Osteoblast (primary cell): Measurements from ENCODE around the gene RASGEF1B. TPM values are rescaled to one million over a fixed set of nuclear protein-coding genes. Genes with fewer than 3 reads are reported as not detected.

Experiments
- DNase-seq: peaks from one replicate; pipeline ENCODE4 v3.0.0; 2011; ENCODE audit warnings: low spot score, mixed read lengths; ENCODE audit not compliant: insufficient read length; ENCODE audit errors: missing footprints
- H2AFZ ChIP-seq: 2 replicates; pipeline ENCODE4 v1.6.0; 2011; ENCODE audit warnings: mild to moderate bottlenecking, low read length
- H3K27ac ChIP-seq: 2 replicates; pipeline ENCODE4 v1.5.1; 2011; ENCODE audit warnings: mild to moderate bottlenecking, low read depth, low read length, moderate library complexity
- H3K27me3 ChIP-seq: 2 replicates; pipeline ENCODE4 v1.6.0; 2012; ENCODE audit warnings: mild to moderate bottlenecking, control low read depth, inconsistent platforms, low read length, moderate library complexity; ENCODE audit not compliant: insufficient read depth
- H3K36me3 ChIP-seq: 2 replicates; pipeline ENCODE4 v1.5.1; 2011; ENCODE audit warnings: mild to moderate bottlenecking, low read length, control low read depth, moderate library complexity; ENCODE audit not compliant: insufficient read depth
- H3K4me1 ChIP-seq: 2 replicates; pipeline ENCODE4 v1.5.1; 2011; ENCODE audit warnings: mild to moderate bottlenecking, low read length, control low read depth, moderate library complexity; ENCODE audit not compliant: insufficient read depth
- H3K4me2 ChIP-seq: 2 replicates; pipeline ENCODE4 v1.6.0; 2011; ENCODE audit warnings: mild to moderate bottlenecking, low read length; ENCODE audit not compliant: insufficient read depth
- H3K4me3 ChIP-seq: fragments of 200-600 bp; sonication (generic); 3 replicates; pipeline ENCODE4 v1.5.1; 2012; ENCODE audit warnings: mild to moderate bottlenecking, low read length, inconsistent platforms; ENCODE audit not compliant: insufficient read depth
- H3K79me2 ChIP-seq: 2 replicates; pipeline ENCODE4 v1.6.0; 2012; ENCODE audit warnings: mild to moderate bottlenecking, low read length, control low read depth, inconsistent platforms; ENCODE audit not compliant: insufficient read depth
- H3K9me3 ChIP-seq: 2 replicates; pipeline ENCODE4 v1.5.1; 2011; ENCODE audit warnings: low read depth, low read length, control low read depth
- H4K20me1 ChIP-seq: 2 replicates; pipeline ENCODE4 v1.6.0; 2012; ENCODE audit warnings: mild to moderate bottlenecking, low read length, control low read depth; ENCODE audit not compliant: insufficient read depth
- CTCF ChIP-seq: IDR thresholded peaks from 2 replicates; pipeline ENCODE4 v1.5.1; 2011; ENCODE audit warnings: mild to moderate bottlenecking, low read depth, low read length, moderate library complexity; ENCODE audit errors: extremely low read depth
- total RNA-seq: library from RNA; depleted of rRNA; stranded (reverse); fragments of >200 nt; gene quantifications from 2 replicates; pipeline ENCODE4 v1.2.3, GENCODE V29; 2012

Gene RASGEF1B
- total RNA-seq, 1 donor: 5.8 TPM

GRCh38 chr4:81503586-81503985, 31.9 kb upstream of the RASGEF1B start:
- no peak for DNase-seq
- no peak for TF ChIP-seq CTCF
- no peaks in the 10 kb centered on the region for H3K4me1 ChIP-seq

GRCh38 chr4:81502564-81502963, 30.9 kb upstream of the RASGEF1B start:
- no peaks in the 10 kb centered on the region for H3K9me3 ChIP-seq
- TF ChIP-seq CTCF: no peak
- no peak for DNase-seq
- H3K4me1 ChIP-seq: no peaks in the 10 kb centered on the region
- no peaks in the 10 kb centered on the region for H3K27me3 ChIP-seq
- H3K36me3 ChIP-seq: no peaks in the 10 kb centered on the region
- no peaks in the 10 kb centered on the region for H4K20me1 ChIP-seq
- no peak overlapping the region for H3K27ac ChIP-seq
- no peaks in the 10 kb centered on the region for H3K79me2 ChIP-seq
- H2AFZ ChIP-seq: no peak overlapping the region
- no peak overlapping the region for H3K4me2 ChIP-seq
- H3K4me3 ChIP-seq: no peak overlapping the region

More at GRCh38 chr4:81503586-81503985, 31.9 kb upstream of the RASGEF1B start:
- H3K79me2 ChIP-seq: no peaks in the 10 kb centered on the region
- no peaks in the 10 kb centered on the region for H4K20me1 ChIP-seq
- no peaks in the 10 kb centered on the region for H3K9me3 ChIP-seq
- H3K4me2 ChIP-seq: no peak overlapping the region
- H3K36me3 ChIP-seq: no peaks in the 10 kb centered on the region
- H3K4me3 ChIP-seq: no peak overlapping the region
- no peak overlapping the region for H2AFZ ChIP-seq
- H3K27me3 ChIP-seq: no peaks in the 10 kb centered on the region
- no peak overlapping the region for H3K27ac ChIP-seq

GRCh38 chr4:81499840-81500239, 28.1 kb upstream of the RASGEF1B start:
- no peak for TF ChIP-seq CTCF
- no peak overlapping the region for H3K27ac ChIP-seq

GRCh38 chr4:81498551-81499099, 26.9 kb upstream of the RASGEF1B start:
- no peaks in the 10 kb centered on the region for H3K36me3 ChIP-seq
- no peak for DNase-seq
- no peak for TF ChIP-seq CTCF
- H3K79me2 ChIP-seq: no peaks in the 10 kb centered on the region
- no peaks in the 10 kb centered on the region for H3K4me1 ChIP-seq
- no peak overlapping the region for H3K27ac ChIP-seq
- no peak overlapping the region for H3K4me2 ChIP-seq
- no peaks in the 10 kb centered on the region for H3K9me3 ChIP-seq
- H3K4me3 ChIP-seq: no peak overlapping the region
- no peaks in the 10 kb centered on the region for H3K27me3 ChIP-seq
- H2AFZ ChIP-seq: no peak overlapping the region
- no peaks in the 10 kb centered on the region for H4K20me1 ChIP-seq

More at GRCh38 chr4:81499840-81500239, 28.1 kb upstream of the RASGEF1B start:
- H3K36me3 ChIP-seq: no peaks in the 10 kb centered on the region
- no peak overlapping the region for H3K4me2 ChIP-seq
- no peaks in the 10 kb centered on the region for H3K4me1 ChIP-seq
- H2AFZ ChIP-seq: no peak overlapping the region
- no peaks in the 10 kb centered on the region for H3K9me3 ChIP-seq
- no peaks in the 10 kb centered on the region for H3K79me2 ChIP-seq
- peak; percentile 66 for DNase-seq
- no peaks in the 10 kb centered on the region for H4K20me1 ChIP-seq
- H3K4me3 ChIP-seq: no peak overlapping the region
- no peaks in the 10 kb centered on the region for H3K27me3 ChIP-seq
